GM21529 (cell line): ENCODE data around the gene THBS3.
"Not testable (repeated sequence)": the region's sequence is repeated elsewhere in the genome, so short reads cannot be mapped to it uniquely, and the experiment has no call there.

Experiments used
- ATAC-seq: cut with Tn5 transposase; IDR thresholded peaks from one replicate; pipeline ENCODE4 v1.9.1; 2021; ENCODE audit not compliant: unreplicated experiment

The THBS3 gene

GRCh38 chr1:155208541-155209311 lies 1.0 kb upstream of the THBS3 start, which contains the start of gene MTX1:
Gene MTX1 (plus strand): TSS chr1:155208695. CDS start chr1:155208805, 110 bp downstream.
- ATAC-seq, result peak; percentile 77

- no peak for ATAC-seq
These were observed 549 bp downstream of the THBS3 start for GRCh38 chr1:155206891-155207805.

- no peak for ATAC-seq
These were observed 1.6 kb downstream of the THBS3 start for GRCh38 chr1:155205969-155206593.

GRCh38 chr1:155205035-155205434 lies 2.7 kb downstream of the THBS3 start:
- no peak for ATAC-seq

GRCh38 chr1:155202731-155203515 lies 4.8 kb downstream of the THBS3 start:
- ATAC-seq, result no peak

- no peak for ATAC-seq
These were observed 5.5 kb downstream of the THBS3 start for GRCh38 chr1:155202198-155202597.

GRCh38 chr1:155200920-155201319 lies 6.8 kb downstream of the THBS3 start:
- no peak for ATAC-seq

- no peak for ATAC-seq
These were observed 7.9 kb downstream of the THBS3 start for GRCh38 chr1:155199792-155200191.

GRCh38 chr1:155198547-155198906 lies 9.2 kb downstream of the THBS3 start:
- ATAC-seq, result no peak

- no peak for ATAC-seq
These were observed 9.7 kb downstream of the THBS3 start for GRCh38 chr1:155197901-155198546.

- no peak for ATAC-seq
These were observed 10.6 kb downstream of the THBS3 start for GRCh38 chr1:155196893-155197638.

- no peak for ATAC-seq
These were observed 11.4 kb downstream of the THBS3 start for GRCh38 chr1:155196103-155196892.

- no peak for ATAC-seq
These were observed 12.2 kb downstream of the THBS3 start for GRCh38 chr1:155195201-155196102.

GRCh38 chr1:155193991-155194240 lies 13.8 kb downstream of the THBS3 start:
- ATAC-seq, result not testable (repeated sequence)

GRCh38 chr1:155193275-155193990 lies 14.3 kb downstream of the THBS3 start:
- peak; percentile 65 for ATAC-seq

GRCh38 chr1:155192346-155193274 lies 15.1 kb downstream of the THBS3 start:
- no peak for ATAC-seq
